COLO668 (cell line): ENCODE measurements around the gene ATP9B.
A peak's percentile ranks its signal among the peaks of the same experiment; 100 is the strongest.

Source experiments
- DNase-seq: peaks from one replicate; lab custom pipeline; 2025; ENCODE audit not compliant: unreplicated experiment; lab: John Stamatoyannopoulos, UW

Gene ATP9B

GRCh38 chr18:79197531-79197930, 128.3 kb downstream of the ATP9B start:
- peak; percentile 26 for DNase-seq

- no peak for DNase-seq
These were observed 130.6 kb downstream of the ATP9B start for GRCh38 chr18:79199691-79200374.

GRCh38 chr18:79200546-79201268, 131.5 kb downstream of the ATP9B start:
- no peak for DNase-seq

GRCh38 chr18:79203017-79203605, 133.9 kb downstream of the ATP9B start:
- DNase-seq, result no peak

GRCh38 chr18:79204889-79205807, 136.0 kb downstream of the ATP9B start:
- DNase-seq, result no peak

- no peak for DNase-seq
These were observed 137.2 kb downstream of the ATP9B start for GRCh38 chr18:79206444-79206843.

- DNase-seq, result no peak
These were observed 139.7 kb downstream of the ATP9B start for GRCh38 chr18:79208906-79209305.

GRCh38 chr18:79210002-79210910, 141.1 kb downstream of the ATP9B start:
- DNase-seq, result no peak

- DNase-seq, result no peak
These were observed 142.7 kb downstream of the ATP9B start for GRCh38 chr18:79211844-79212243.

GRCh38 chr18:79214056-79214455, 144.9 kb downstream of the ATP9B start:
- DNase-seq, result no peak

GRCh38 chr18:79216176-79216575, 147.0 kb downstream of the ATP9B start:
- DNase-seq, result no peak

- DNase-seq, result no peak
These were observed 148.9 kb downstream of the ATP9B start for GRCh38 chr18:79217979-79218604.

GRCh38 chr18:79218605-79219190, 149.5 kb downstream of the ATP9B start:
- DNase-seq, result no peak

GRCh38 chr18:79221136-79221535, 151.9 kb downstream of the ATP9B start:
- DNase-seq, result no peak

- no peak for DNase-seq
These were observed 153.6 kb downstream of the ATP9B start for GRCh38 chr18:79222790-79223189.

GRCh38 chr18:79223431-79223830, 154.2 kb downstream of the ATP9B start:
- DNase-seq, result no peak

GRCh38 chr18:79224381-79224780, 155.2 kb downstream of the ATP9B start:
- DNase-seq, result no peak

GRCh38 chr18:79227621-79228020, 158.4 kb downstream of the ATP9B start:
- no peak for DNase-seq

GRCh38 chr18:79229431-79229830, 160.2 kb downstream of the ATP9B start:
- no peak for DNase-seq
